Measurements from ENCODE around the gene VANGL1.

The VANGL1 gene

GRCh38 chr1:115669002-115669673 lies 27.4 kb downstream of the VANGL1 start:
- DNase-seq = no peak

DNA sequence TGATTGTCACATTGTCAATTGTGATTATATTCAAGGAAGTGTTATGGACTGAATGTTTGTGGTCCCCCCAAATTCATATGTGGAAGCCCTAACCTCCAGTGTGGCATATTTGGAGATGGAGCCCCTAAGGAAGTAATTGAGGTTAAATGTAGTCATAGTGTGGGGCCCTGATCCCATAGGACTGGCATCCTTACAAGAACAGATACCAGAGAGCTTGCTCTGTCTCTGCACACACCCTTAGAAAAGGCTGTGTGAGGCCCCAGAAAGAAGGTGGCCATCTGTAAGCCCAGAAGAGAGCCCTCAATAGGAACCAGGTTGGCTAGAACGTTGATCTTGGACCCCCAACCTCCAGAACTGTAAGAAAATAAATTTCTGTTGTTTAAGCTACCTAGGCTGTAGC lies 28.1 kb downstream of the VANGL1 start:
- DNase-seq = no peak

GRCh38 chr1:115670476-115671175 lies 28.9 kb downstream of the VANGL1 start:
- DNase-seq = no peak

GRCh38 chr1:115671176-115671934 lies 29.6 kb downstream of the VANGL1 start:
- peak in 1 of 2 donors; percentile 8 for DNase-seq

DNA sequence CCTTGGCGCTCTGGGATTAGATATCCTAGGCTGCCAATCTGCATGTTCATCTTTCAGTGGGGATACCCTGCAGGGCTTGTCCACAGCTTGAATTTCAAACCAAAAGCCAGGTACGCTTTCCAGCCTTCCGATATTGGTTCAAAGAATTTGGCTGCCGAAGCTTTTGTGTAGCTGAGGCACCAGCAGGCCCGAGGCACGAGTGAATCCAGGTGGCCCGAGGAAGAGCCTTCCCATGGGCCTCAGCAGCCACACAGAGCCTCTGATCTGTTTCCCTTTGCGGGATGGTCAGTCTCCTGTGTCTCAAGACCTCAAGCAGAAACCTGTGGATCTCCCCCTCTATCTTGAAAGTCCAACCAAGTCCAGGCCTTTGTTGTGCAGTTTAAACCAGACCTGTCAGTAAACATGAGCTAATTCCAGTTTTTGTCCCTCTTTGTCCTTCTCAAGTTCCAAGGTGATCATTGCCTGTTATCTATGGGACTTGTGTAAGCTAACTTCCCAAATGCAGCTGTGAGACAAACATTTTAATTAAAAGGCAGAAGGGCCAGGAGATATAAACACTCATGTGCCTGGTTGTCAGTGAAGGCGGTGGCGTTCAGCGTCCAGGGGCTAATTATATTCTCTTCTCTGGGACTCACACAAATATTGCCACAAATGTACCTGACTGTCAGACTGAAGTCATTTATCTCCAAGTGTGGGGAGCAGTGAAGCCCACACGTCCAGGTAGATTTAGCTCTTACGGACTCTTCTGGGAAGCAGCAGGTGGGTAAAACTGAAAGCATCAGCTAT lies 30.6 kb downstream of the VANGL1 start:
- no peak for DNase-seq

DNA sequence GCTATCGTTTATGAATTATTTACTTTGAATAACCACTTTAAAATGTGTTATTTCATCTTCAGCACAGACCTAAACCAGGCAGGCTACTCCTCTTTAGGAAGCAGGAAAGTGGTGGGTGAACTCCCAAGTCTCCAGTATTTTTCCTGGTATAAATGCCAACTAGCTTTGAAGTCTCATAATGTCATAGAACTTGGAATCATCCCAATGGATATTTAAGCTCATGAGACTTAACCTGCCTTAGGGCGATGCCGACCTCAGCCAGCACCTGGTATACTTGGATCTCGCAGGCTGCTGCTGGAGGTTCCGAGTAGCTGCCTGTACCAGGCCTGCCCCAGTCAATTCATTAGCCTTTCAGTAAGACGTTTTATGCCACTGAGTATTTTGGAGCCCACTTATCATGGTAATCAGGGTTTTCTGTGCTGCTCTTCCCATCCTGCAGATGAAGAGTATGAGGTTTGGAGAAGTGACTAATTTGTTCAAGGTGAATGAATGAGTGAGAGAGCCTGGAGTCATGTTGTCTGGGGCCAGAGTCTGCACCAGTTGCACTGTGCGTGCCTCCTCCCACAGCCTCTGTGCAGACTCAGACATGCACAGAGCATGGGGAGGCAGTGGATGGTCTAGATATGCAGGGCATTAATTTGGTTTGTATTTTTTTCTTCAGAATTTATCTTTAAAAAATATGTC lies 34.9 kb downstream of the VANGL1 start:
- DNase-seq = no peak

DNA sequence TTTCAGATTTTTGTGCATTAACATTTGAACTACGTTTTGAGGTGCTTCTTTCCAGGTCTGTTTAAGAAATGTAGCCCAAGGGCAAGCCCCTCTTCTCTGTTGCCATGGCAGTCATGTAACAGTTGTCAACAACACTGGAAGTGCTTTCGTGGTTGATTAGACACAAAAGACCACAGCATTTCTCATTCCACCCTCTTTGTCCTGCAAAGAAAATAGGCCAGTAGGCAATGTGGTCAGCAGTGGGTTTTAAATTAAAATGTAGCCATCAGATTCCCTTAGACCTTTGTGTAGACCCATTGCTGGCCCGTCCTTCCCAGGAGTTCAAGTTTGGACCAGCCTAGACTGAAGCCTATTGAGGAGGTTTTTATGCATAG lies 35.4 kb downstream of the VANGL1 start:
- DNase-seq = no peak

GRCh38 chr1:115677565-115677964 lies 35.8 kb downstream of the VANGL1 start:
- no peak for DNase-seq

DNA sequence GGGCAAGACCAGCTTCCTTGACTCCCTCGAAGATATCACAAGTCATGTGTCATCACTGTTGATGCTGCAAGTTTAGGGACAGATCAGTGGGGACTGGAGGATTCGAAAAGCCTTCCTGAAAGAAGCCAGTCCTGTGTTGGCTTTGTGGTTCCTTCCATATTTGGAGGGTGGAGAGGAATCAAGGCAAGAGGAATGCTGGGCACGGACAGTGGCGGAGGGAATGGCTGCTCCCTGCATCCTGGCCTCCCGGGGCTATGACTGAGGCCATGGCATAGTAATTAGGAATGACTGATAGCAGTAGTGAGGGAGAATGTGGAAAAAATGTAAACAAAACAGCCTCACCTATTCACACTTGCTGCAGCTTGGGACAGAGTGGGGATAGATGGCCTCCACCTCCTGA lies 36.4 kb downstream of the VANGL1 start:
- DNase-seq = no peak

DNA sequence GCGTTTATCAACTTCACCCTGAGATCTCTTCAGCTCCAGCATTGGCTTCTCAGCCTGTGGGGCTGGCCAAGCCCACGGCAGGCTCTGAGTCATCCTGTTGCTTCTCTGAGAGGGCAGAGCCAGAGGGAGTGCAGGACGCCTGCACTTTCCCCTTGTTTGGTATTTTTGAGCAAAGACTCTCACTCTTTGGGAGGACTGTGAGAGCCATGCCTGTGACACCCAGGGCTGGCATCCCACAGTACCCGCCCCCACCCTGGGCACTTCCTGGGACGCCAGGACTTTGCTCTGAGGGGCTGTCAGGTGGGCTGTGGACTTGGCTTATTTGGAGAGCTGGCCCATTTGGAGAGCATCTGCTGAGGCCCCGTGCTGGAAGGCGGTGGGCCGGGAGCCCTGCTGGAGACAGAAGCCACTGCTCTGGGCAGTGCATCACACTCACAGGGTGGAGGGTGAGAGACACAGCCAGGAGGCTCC lies 37.4 kb downstream of the VANGL1 start:
- DNase-seq = no peak

GRCh38 chr1:115680730-115681111 lies 39.0 kb downstream of the VANGL1 start:
- no peak for DNase-seq

DNA sequence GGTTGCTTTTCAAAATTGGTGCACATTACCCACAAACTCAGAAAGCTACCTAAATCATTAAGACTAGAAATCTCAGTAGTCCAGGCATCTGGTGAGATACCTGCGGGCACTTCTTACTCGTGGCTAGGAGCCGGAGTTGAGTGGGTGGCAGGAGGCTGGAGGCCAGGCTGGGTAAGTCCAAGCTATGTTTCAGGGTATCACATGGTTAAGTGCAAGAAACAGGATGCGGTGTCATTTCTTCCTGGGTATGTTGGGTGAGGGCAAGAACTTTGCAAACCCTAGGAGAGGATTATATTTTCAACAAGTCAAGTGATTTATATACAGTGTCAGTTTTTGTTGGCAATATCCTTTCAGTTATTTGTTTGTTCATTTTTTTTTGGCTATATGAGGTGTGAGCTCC lies 41.0 kb downstream of the VANGL1 start:
- no peak for DNase-seq

- DNase-seq = no peak
These were observed 43.4 kb downstream of the VANGL1 start for GRCh38 chr1:115685029-115685705.

DNA sequence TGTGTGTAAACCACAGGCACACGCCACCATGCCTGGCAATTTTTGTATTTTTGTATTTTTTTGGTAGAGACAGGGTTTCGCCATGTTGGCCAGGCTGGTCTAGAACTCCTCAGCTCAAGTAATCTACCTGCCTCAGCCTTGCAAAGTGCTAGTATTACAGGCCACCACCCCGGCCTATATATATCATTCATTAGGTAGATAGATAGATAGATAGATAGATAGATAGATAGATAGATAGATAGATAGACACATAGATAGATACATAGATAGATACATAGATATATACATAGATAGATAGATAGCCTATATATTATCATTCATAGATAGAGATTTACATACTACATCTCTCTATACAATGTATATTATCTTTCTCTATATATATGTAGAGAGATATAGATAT lies 46.0 kb downstream of the VANGL1 start:
- DNase-seq = no peak

DNA sequence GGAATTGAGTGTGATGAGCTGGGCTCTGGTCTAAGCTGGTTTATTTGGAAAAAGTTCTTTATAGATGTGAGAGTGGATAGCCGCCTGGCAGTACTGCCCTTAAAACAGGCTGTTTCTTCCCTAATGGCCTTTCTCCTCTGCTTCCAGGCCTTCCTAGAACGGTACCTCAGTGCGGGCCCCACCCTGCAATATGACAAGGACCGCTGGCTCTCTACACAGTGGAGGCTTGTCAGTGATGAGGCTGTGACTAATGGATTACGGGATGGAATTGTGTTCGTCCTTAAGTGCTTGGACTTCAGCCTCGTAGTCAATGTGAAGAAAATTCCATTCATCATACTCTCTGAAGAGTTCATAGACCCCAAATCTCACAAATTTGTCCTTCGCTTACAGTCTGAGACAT lies 49.2 kb downstream of the VANGL1 start:
- no peak for DNase-seq

- DNase-seq = no peak
These were observed 50.5 kb downstream of the VANGL1 start for GRCh38 chr1:115692224-115692623.

GRCh38 chr1:115694805-115695204 lies 53.0 kb downstream of the VANGL1 start:
- DNase-seq = no peak

DNA sequence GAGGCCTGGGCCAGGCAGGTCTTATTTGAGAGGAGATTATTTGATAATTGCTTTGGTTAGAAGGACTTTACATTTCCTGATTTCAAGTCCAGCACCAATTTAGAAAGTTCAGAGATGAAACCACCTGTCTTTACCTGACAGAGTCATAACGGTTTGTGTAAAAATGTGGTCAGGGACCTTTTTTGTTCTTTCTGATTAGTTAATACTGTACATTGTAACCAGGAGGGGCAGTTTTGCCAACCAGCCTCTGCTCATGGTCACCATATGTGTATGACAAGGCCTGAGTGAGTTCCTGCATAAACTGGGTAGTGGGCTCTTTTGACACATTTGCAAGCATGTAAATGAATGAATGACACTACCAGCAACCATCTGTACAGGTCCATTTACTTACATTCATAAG lies 55.8 kb downstream of the VANGL1 start:
- DNase-seq = no peak

- no peak for DNase-seq
These were observed 59.3 kb downstream of the VANGL1 start for GRCh38 chr1:115701090-115701489.

DNA sequence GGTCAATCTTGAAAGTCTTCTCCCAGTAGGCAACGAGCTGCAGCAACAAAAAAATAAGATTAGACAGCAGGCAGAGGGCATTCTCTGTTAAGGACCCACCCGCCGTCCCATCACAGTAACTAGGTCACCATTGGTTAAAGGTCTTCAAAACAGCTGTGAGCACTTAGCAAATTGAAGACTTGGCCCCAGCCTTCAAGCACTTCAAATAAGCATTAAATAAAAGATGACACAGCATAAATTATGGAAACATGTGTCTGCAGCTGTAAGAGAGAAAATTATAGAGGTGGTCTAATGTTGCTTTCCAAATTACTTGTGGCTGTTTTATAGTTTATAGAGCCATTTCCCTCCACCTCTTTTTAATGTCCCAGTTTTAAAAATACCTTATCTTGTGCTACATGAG lies 61.2 kb downstream of the VANGL1 start:
- DNase-seq = no peak

GRCh38 chr1:115705085-115705951 lies 63.5 kb downstream of the VANGL1 start:
- no peak for DNase-seq

Measured in hippocampal formation (tissue), 2 donors.